Neural cell (in vitro differentiated cells): ENCODE data around the gene AP1S3.

Source experiments
- EP300 ChIP-seq: fragments of 450-650 bp; conservative IDR thresholded peaks from 2 replicates; pipeline ENCODE4 v1.6.1; 2014; ENCODE audit warnings: antibody characterized with exemption, mild to moderate bottlenecking, moderate library complexity; ENCODE audit not compliant: poor library complexity, severe bottlenecking
- EZH2 ChIP-seq: fragments of 200-600, 300-800 bp; shearing (Covaris generic), sonication (generic); IDR thresholded peaks from 2 replicates; pipeline ENCODE4 v1.6.1; 2014; ENCODE audit warnings: antibody characterized with exemption, low read length, borderline replicate concordance, mild to moderate bottlenecking; ENCODE audit not compliant: insufficient read depth, poor library complexity, severe bottlenecking
- MXI1 ChIP-seq: fragments of 450-650 bp; conservative IDR thresholded peaks from 2 replicates; pipeline ENCODE4 v1.6.1; 2014; ENCODE audit warnings: antibody characterized with exemption, mild to moderate bottlenecking; ENCODE audit not compliant: poor library complexity, severe bottlenecking
- POLR2AphosphoS5 ChIP-seq: IDR thresholded peaks from 2 replicates; pipeline ENCODE4 v1.6.1; 2012
- RAD21 ChIP-seq: fragments of 450-650 bp; conservative IDR thresholded peaks from 2 replicates; pipeline ENCODE4 v1.6.1; 2014; ENCODE audit warnings: antibody characterized with exemption, mild to moderate bottlenecking, moderate library complexity
- SMC3 ChIP-seq: fragments of 450-650 bp; conservative IDR thresholded peaks from 2 replicates; pipeline ENCODE4 v1.6.1; 2014; ENCODE audit warnings: antibody characterized with exemption, mild to moderate bottlenecking, moderate library complexity; ENCODE audit not compliant: poor library complexity
- TAF1 ChIP-seq: IDR thresholded peaks from 2 replicates; pipeline ENCODE4 v1.6.1; 2012; ENCODE audit warnings: low read depth
- TF ChIP-seq, protein P1 (sequence below): fragments of 450-650 bp; IDR thresholded peaks from 2 replicates; pipeline ENCODE4 v1.5.1; 2014; ENCODE audit warnings: antibody characterized with exemption, mild to moderate bottlenecking, moderate library complexity; ENCODE audit not compliant: poor library complexity, severe bottlenecking
- TF ChIP-seq, protein P2 (sequence below): IDR thresholded peaks from 2 replicates; pipeline ENCODE4 v1.6.1; 2012; ENCODE audit warnings: borderline replicate concordance

DNA sequence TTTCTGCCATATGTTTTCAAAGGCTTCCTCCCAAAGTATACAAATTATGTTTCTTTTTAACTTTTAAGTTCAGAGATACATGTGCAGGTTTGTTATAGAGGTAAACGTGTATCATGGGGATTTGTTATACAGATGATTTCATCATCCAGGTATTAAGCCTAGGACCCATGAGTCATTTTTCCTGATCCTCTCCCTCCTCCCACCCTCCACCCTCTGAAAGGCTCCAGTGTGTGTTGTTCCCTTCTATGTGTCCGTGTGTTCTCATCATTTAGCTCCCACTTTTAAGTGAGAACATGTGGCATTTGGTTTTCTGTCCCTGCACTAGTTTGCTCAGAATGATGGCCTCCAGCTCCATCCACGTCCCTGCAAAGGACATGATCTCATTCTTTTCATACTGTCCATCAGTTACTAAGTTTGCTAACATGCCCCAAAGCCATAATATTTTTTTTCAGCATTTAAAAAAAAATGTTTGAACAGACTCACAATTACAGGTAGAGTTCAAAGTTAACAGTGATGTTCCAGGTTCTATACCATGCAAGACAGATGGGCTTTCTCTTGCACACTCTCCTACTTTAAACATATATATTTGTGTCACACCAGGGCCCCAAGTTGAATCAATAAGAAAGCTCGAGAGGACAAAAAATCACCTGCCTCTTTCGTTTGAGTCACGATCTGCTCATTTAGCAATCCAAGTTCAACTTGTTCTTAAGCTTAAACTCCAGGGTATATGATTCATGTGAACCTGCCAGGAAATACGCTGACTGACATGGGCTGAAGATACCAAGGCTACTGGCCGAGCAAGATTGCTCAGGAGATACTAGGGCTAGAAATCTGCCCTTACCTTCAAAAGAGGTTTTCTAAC is 77.6 kb downstream of the AP1S3 start:
- TF ChIP-seq, protein P1, sequence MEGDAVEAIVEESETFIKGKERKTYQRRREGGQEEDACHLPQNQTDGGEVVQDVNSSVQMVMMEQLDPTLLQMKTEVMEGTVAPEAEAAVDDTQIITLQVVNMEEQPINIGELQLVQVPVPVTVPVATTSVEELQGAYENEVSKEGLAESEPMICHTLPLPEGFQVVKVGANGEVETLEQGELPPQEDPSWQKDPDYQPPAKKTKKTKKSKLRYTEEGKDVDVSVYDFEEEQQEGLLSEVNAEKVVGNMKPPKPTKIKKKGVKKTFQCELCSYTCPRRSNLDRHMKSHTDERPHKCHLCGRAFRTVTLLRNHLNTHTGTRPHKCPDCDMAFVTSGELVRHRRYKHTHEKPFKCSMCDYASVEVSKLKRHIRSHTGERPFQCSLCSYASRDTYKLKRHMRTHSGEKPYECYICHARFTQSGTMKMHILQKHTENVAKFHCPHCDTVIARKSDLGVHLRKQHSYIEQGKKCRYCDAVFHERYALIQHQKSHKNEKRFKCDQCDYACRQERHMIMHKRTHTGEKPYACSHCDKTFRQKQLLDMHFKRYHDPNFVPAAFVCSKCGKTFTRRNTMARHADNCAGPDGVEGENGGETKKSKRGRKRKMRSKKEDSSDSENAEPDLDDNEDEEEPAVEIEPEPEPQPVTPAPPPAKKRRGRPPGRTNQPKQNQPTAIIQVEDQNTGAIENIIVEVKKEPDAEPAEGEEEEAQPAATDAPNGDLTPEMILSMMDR, result no peak
- TF ChIP-seq EZH2 (no peak), SMC3 (no peak), TAF1 (no peak), RAD21 (no peak), POLR2AphosphoS5 (no peak), EP300 (no peak), MXI1 (no peak)
- TF ChIP-seq, protein P2, sequence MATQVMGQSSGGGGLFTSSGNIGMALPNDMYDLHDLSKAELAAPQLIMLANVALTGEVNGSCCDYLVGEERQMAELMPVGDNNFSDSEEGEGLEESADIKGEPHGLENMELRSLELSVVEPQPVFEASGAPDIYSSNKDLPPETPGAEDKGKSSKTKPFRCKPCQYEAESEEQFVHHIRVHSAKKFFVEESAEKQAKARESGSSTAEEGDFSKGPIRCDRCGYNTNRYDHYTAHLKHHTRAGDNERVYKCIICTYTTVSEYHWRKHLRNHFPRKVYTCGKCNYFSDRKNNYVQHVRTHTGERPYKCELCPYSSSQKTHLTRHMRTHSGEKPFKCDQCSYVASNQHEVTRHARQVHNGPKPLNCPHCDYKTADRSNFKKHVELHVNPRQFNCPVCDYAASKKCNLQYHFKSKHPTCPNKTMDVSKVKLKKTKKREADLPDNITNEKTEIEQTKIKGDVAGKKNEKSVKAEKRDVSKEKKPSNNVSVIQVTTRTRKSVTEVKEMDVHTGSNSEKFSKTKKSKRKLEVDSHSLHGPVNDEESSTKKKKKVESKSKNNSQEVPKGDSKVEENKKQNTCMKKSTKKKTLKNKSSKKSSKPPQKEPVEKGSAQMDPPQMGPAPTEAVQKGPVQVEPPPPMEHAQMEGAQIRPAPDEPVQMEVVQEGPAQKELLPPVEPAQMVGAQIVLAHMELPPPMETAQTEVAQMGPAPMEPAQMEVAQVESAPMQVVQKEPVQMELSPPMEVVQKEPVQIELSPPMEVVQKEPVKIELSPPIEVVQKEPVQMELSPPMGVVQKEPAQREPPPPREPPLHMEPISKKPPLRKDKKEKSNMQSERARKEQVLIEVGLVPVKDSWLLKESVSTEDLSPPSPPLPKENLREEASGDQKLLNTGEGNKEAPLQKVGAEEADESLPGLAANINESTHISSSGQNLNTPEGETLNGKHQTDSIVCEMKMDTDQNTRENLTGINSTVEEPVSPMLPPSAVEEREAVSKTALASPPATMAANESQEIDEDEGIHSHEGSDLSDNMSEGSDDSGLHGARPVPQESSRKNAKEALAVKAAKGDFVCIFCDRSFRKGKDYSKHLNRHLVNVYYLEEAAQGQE, result no peak
